ENCODE results near the gene ENC1. TPM values are rescaled to one million over a fixed set of nuclear protein-coding genes. Genes with fewer than 3 reads are reported as not detected.

The ENC1 gene, protein sequence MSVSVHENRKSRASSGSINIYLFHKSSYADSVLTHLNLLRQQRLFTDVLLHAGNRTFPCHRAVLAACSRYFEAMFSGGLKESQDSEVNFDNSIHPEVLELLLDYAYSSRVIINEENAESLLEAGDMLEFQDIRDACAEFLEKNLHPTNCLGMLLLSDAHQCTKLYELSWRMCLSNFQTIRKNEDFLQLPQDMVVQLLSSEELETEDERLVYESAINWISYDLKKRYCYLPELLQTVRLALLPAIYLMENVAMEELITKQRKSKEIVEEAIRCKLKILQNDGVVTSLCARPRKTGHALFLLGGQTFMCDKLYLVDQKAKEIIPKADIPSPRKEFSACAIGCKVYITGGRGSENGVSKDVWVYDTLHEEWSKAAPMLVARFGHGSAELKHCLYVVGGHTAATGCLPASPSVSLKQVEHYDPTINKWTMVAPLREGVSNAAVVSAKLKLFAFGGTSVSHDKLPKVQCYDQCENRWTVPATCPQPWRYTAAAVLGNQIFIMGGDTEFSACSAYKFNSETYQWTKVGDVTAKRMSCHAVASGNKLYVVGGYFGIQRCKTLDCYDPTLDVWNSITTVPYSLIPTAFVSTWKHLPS
- 10 to 100 TPM; 26.4 to 31.5 TPM for total RNA-seq
- polyA plus RNA-seq: 10 to 100 TPM in 1 of 2 donors, 1 to 10 TPM in 1; 6.8 to 10.2 TPM
- long read RNA-seq, donor 1, full-length matches to known transcripts: 25 of 108 reads
- long read RNA-seq, donor 1, partial matches to known transcripts: 83 of 108 reads
- long read RNA-seq, donor 1, other reads (novel, unspliced or antisense): 0 of 108 reads
- long read RNA-seq, donor 2, full-length matches to known transcripts: 9 of 38 reads
- long read RNA-seq, donor 2, partial matches to known transcripts: 29 of 38 reads
- long read RNA-seq, donor 2, other reads (novel, unspliced or antisense): 0 of 38 reads
- long read RNA-seq, donor 3, full-length matches to known transcripts: 10 of 54 reads
- long read RNA-seq, donor 3, partial matches to known transcripts: 44 of 54 reads
- long read RNA-seq, donor 3, other reads (novel, unspliced or antisense): 0 of 54 reads
- long read RNA-seq, donor 4, full-length matches to known transcripts: 4 of 33 reads
- long read RNA-seq, donor 4, partial matches to known transcripts: 29 of 33 reads
- long read RNA-seq, donor 4, other reads (novel, unspliced or antisense): 0 of 33 reads
- long read RNA-seq, donor 5, full-length matches to known transcripts: 30 of 96 reads
- long read RNA-seq, donor 5, partial matches to known transcripts: 66 of 96 reads
- long read RNA-seq, donor 5, other reads (novel, unspliced or antisense): 0 of 96 reads

DNA sequence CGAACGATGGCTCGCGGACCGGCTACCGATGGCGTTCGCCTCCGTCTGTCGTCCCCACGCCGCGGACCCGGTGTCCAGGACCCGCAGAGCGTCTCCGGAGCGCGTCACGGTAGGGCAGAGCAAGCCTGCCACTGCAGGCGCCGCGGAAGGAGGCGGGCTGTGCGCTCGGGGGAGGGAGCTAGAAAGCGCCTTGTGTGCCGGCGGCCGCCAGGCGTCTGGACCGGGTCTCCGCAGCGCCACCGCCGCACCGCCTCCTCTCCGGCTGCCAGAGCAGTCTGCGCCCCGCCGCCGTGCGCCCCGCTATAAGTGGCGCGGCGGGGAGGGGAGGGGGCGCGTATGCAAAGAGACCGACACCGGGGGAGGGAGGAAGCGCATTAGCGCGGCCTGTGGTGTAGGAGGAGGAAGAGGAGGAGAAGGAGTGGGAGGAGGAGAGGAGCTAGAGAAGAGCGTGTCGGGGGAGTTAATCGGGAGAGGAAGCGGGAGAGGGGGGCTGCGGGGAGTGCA, at the start of gene ENC1:
TSS of gene ENC1 (minus strand) at position 279 of the 504 bp plus-strand sequence. CDS start 4,243 bp downstream, outside the sequence.
- peak; percentile 85 for ATAC-seq (ENCODE audit: insufficient read depth, low FRiP score)
- peaks cover 0 to 13% (median 4%) of the 10 kb centered on the region in 4 donors for H3K36me3 ChIP-seq (ENCODE audit: control insufficient read depth in 4 of 4, insufficient read depth in 4 of 4, low read length in 4 of 4)
- peak within 1 kb of the TSS; percentile 57 to 85 for H3K9ac ChIP-seq (ENCODE audit: insufficient read depth in 1 of 2, low read length in 2 of 2)
- H3K9me3 ChIP-seq (ENCODE audit: control insufficient read depth in 4 of 4, insufficient read depth in 3 of 4, low read length in 3 of 4): no peaks in the 10 kb centered on the region
- H3K27ac ChIP-seq (ENCODE audit: low read depth in 1 of 2, low read length in 1 of 2): peak within 1 kb of the TSS; percentile 73 to 96
- peak; percentile 96 to 99 (median 98) for DNase-seq
- H3K4me3 ChIP-seq: peak within 1 kb of the TSS; percentile 82
- WGBS, 2 donors: 0 to 1% methylated on average over 55 to 59 of the region's 59 CpGs
- H3K27me3 ChIP-seq (ENCODE audit: control insufficient read depth in 3 of 3, insufficient read depth in 3 of 3, low read length in 2 of 3): no peaks in the 10 kb centered on the region
- H3K4me1 ChIP-seq (ENCODE audit: control insufficient read depth in 5 of 5, insufficient read depth in 5 of 5, low read length in 5 of 5): peaks cover 0 to 47% (median 20%) of the 10 kb centered on the region in 5 donors
- TF ChIP-seq, protein P1, sequence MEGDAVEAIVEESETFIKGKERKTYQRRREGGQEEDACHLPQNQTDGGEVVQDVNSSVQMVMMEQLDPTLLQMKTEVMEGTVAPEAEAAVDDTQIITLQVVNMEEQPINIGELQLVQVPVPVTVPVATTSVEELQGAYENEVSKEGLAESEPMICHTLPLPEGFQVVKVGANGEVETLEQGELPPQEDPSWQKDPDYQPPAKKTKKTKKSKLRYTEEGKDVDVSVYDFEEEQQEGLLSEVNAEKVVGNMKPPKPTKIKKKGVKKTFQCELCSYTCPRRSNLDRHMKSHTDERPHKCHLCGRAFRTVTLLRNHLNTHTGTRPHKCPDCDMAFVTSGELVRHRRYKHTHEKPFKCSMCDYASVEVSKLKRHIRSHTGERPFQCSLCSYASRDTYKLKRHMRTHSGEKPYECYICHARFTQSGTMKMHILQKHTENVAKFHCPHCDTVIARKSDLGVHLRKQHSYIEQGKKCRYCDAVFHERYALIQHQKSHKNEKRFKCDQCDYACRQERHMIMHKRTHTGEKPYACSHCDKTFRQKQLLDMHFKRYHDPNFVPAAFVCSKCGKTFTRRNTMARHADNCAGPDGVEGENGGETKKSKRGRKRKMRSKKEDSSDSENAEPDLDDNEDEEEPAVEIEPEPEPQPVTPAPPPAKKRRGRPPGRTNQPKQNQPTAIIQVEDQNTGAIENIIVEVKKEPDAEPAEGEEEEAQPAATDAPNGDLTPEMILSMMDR (IDR thresholded peaks at IDR 0.05; ENCODE audit: control extremely low read depth, extremely low read depth): peak; percentile 18

DNA sequence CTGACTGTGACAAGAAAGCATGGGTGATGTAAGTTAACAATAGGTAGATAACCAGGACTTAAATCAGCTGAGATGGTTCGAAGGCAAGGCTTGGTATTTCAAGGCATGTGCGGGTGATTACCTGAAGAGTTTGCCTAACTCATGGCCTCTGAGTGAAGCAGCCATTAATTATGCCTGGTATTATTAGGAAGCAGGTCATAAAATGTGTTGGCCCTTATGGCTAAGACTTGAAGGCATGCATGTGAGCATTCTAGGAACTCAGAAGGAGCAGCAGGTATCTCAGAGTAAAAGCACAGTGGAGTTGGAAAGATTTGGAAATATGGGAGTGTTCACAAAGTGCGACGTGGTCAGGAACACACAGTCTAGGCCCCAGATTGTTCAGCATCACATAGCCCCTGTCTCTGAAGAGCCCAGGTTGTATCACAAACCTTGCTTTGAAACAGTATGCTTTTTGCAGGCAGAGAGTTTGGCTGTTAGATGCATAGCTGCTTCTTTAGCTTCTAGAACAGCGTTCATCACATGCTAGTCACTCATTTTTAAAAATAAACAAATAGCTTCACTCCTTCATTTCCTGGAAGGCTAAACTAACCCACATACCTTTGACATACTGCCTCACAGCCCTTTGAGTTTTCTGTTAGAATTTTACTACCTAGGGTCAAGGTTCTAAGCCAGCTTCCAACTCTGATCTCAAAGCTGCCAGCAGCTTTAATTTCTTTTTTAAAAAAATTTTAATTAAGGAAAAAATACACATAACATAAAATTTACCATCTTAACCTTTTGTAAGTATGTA, 46.6 kb upstream of the ENC1 start:
- Histone ChIP-seq H3K9me3 (ENCODE audit: control insufficient read depth in 4 of 4, insufficient read depth in 3 of 4, low read length in 3 of 4) (no peaks in the 10 kb centered on the region), H3K27ac (ENCODE audit: low read depth in 1 of 2, low read length in 1 of 2) (peak overlapping the region in 1 of 2 donors; percentile 57), H3K4me1 (ENCODE audit: control insufficient read depth in 5 of 5, insufficient read depth in 5 of 5, low read length in 5 of 5) (peaks cover 0 to 9% (median 4%) of the 10 kb centered on the region in 5 donors), H3K27me3 (ENCODE audit: control insufficient read depth in 3 of 3, insufficient read depth in 3 of 3, low read length in 2 of 3) (no peaks in the 10 kb centered on the region), H3K36me3 (ENCODE audit: control insufficient read depth in 4 of 4, insufficient read depth in 4 of 4, low read length in 4 of 4) (peaks cover 0 to 3% (median 2%) of the 10 kb centered on the region in 4 donors), H3K4me3 (no peak overlapping the region), H3K9ac (ENCODE audit: insufficient read depth in 1 of 2, low read length in 2 of 2) (no peak overlapping the region)
- DNase-seq (no peak), ATAC-seq (ENCODE audit: insufficient read depth, low FRiP score) (no peak)
- TF ChIP-seq, protein P1 (IDR thresholded peaks at IDR 0.05; ENCODE audit: control extremely low read depth, extremely low read depth): no peak
- WGBS, 2 donors: 87 to 89% methylated on average over 5 of the region's 5 CpGs

All from lung (tissue), 16 donors.